HG03280 (cell line): ENCODE results near the gene SLC2A8.

Source experiments
- ATAC-seq: cut with Tn5 transposase; IDR thresholded peaks from one replicate; pipeline ENCODE4 v1.9.1; 2021; ENCODE audit warnings: mild to moderate bottlenecking, moderate library complexity; ENCODE audit not compliant: unreplicated experiment

The SLC2A8 gene, protein sequence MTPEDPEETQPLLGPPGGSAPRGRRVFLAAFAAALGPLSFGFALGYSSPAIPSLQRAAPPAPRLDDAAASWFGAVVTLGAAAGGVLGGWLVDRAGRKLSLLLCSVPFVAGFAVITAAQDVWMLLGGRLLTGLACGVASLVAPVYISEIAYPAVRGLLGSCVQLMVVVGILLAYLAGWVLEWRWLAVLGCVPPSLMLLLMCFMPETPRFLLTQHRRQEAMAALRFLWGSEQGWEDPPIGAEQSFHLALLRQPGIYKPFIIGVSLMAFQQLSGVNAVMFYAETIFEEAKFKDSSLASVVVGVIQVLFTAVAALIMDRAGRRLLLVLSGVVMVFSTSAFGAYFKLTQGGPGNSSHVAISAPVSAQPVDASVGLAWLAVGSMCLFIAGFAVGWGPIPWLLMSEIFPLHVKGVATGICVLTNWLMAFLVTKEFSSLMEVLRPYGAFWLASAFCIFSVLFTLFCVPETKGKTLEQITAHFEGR

GRCh38 chr9:127396808-127397645 lies at the start of gene SLC2A8:
SLC2A8 (plus strand) TSS chr9:127397169; CDS start chr9:127397231, 62 bp downstream.
- ATAC-seq = peak; percentile 95

DNA sequence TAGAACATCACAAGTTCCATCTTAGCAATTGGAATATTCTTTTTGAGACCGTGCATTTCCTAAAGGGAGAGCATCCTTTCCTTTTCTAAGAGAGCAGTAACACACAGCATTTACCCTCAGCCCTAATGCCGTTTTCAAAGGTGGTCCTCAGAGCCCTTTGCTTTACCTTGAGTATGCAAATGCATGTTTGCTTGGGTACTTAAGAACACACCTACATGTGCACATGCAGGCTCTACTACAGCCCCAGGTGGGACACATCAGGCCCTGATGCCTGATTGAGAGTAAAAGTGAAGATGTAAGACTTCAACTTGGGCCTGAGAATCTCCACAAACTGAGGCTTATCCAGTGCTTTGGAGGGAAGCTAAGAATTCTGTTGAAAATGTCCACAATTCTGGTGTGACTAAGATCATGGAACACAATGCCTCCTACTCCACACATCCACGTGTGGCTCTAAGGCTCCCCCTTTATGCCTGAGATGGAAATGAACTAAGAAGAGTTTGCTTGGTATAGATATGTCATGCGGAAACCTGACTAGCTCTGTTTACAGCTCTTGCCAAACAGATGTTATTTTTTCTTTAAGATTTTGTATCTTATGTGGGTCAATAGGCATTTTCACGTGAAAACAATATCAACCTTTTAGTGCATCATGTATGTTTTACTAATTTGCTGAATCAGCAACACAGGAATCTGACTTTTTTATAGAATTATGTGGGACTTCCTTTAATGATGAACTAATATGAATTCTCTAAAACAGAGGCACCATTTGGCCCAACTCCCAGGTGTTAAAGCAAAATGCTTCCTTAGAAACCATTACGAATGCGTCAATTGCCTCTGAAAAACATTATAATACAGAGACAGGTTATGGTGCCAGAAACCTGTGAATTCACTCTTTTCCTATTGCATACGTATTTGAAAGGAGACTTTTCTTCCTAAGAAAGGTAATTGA lies 48.9 kb upstream of the SLC2A8 start:
- no peak for ATAC-seq

GRCh38 chr9:127349483-127350113 lies 47.4 kb upstream of the SLC2A8 start:
- ATAC-seq = no peak

- ATAC-seq = no peak
Measured at GRCh38 chr9:127351182-127352166, 45.5 kb upstream of the SLC2A8 start.

DNA sequence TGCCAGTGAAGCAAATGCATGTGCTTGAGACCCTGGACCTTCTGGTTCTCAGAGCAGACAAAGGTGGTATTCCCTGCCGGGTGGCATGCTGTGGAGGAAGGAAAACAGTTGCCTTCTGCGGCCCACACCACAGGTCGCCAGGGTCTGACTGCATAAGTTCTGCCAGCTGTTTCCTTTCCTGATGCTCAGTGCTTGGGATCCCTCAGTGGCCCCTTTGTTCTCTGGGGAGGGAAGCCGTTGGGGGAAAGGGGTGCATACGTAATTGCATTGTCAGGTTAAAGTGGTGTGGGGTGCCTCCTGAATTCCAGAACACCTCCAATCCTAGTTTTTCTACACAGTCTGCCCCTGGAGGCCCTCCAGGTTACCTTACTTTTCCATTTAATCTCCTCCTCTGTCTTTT lies 43.1 kb upstream of the SLC2A8 start:
- ATAC-seq = no peak

- no peak for ATAC-seq
Measured at GRCh38 chr9:127356906-127357305, 40.1 kb upstream of the SLC2A8 start.

- ATAC-seq = no peak
Measured at GRCh38 chr9:127358023-127358535, 38.9 kb upstream of the SLC2A8 start.

- no peak for ATAC-seq
Measured at GRCh38 chr9:127358770-127359169, 38.2 kb upstream of the SLC2A8 start.

- no peak for ATAC-seq
Measured at GRCh38 chr9:127360250-127360649, 36.7 kb upstream of the SLC2A8 start.

- no peak for ATAC-seq
Measured at GRCh38 chr9:127360829-127361228, 36.1 kb upstream of the SLC2A8 start.

DNA sequence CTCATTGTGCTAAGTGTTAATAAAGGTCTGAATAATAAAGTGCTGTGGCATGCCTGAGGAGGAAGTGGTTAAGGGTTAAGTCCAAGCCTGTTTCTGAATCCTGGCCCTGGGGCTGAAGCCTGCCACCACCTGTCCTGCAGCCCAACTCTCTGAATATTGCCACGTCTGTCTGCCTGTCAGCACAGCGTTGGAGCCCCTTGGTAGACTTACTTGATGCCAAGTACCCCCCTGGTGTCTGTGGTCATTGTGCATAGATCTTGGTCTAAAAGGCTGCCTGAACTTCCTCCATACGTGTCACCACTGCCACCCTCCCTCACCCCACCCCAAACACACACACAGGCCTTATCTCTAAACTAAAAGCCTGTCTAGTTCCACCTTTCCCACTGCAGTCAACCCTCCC lies 35.4 kb upstream of the SLC2A8 start:
- ATAC-seq = no peak

DNA sequence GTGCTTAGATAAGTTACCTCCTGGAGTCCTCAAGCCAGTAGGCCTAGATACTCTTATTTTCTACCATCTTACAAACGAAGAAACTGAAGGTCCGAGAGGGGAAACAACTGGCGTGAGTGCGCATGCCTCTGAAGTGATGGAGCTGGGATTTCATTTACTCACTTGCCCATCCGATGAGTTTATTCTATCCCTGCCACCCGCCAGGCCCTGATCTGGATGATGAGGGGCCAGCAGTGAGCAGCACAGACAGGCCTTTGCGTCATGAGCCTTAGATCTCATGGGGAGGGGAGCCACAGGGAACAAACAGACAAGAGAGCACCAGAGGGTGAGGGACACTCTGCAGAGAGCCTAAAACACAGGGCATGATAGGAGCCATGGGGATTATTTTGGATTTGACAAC lies 34.1 kb upstream of the SLC2A8 start:
- ATAC-seq = no peak

DNA sequence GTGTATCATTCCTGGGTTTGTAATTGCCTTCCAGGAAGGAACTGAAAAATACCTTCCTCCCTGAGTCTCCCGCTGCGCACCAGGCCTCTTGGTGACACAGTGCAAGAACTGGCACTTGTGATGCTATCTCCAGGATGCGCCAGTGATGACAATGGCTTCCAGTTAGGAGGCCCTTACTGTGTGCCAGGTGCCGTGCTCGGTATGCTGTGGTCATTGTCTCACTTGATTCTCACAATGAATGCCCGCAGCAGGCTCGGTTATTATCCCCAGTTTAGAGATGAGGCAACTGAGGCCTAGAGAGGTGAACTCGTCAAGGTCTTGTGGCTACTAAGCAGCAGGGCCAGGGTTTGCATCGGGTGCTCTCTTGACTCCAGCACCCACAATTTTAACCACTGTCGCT lies 31.5 kb upstream of the SLC2A8 start:
- no peak for ATAC-seq

DNA sequence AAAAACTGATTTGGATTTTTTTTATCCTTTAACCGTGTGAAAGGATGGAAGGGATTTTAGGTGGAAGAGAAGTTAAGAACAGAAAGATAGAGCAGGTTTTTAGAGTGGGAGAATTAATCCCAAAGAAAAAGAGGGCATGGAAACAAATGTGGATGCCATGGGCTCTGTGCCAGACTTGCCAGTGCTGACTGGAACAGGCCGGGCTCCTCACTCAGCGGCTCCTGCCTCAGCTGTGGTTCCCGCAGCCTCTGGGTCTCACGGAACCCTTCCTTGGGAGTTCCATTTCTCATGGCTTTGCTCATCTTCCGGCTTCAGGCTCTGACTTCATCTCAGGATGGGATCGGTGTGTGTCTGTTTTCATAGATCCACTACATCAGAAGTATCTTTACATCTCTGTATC lies 30.4 kb upstream of the SLC2A8 start:
- no peak for ATAC-seq

DNA sequence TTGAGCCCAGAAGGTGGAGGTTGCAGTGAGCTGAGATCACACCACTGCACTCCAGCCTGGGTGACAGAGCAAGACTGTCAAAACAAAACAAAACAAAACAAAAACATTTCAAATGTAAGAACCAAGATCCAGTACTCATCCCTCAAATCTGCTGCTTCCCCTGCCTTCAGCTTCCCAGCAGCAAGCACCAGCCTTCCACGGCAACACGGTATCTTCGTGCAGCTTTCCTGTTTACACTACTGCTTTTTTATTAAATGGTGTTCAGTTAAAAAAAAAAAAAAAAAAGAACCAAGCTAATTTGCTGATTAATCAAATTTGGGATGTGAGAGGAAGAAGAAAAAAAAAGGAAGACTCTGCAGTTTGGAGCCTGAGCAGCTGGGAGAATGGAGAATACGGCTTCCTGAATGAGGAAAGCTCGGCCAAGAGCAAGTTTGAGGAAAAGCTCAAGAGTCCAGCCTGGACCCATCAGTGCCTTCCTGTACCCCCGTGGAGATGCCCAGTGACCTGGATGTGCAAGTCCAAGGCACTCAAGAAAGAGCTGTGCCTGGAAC lies 28.0 kb upstream of the SLC2A8 start:
- ATAC-seq = no peak

- ATAC-seq = no peak
Measured at GRCh38 chr9:127369428-127369827, 27.5 kb upstream of the SLC2A8 start.

DNA sequence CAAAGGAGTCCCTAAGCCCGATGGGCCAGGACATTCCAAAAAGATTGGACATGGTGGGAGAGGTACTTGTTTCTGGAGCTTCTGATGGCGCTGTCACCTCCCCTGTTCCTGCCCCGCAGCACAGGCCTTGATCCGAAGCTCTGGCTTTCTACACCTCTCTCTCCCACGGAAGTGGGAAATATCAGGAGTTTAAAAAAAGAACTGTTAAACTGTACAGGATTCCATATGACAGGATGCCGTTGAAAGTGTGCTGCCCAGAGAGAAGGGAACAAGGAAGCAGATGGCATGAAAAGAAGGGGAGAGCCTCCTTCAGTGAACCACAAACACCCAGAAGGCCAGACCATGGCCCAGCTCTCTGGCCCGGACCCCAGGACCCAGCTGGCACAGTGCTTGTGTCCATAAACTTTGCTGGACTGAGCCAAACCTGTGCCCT lies 26.8 kb upstream of the SLC2A8 start:
- no peak for ATAC-seq
